Esophagus muscularis mucosa (tissue), 4 donors: ENCODE measurements around the gene TRAK1.

Experiments
- CTCF ChIP-seq, 3 experiments: fragments of 200-600 bp in 2 of 3; fragments of 450-650 bp in 1 of 3; sonication (generic) in 2 of 3; IDR thresholded peaks; one replicate each; pipeline ENCODE4 v1.5.1; 2017 to 2019; ENCODE audit warnings: antibody characterized with exemption in 3 of 3, mild to moderate bottlenecking in 2 of 3, moderate library complexity in 1 of 3
- EP300 ChIP-seq: sonication (generic); formaldehyde crosslinking; IDR thresholded peaks from one replicate; pipeline ENCODE4 v1.6.1; 2017; ENCODE audit warnings: antibody characterized with exemption
- POLR2A ChIP-seq: fragments of 450-650 bp; IDR thresholded peaks from one replicate; pipeline ENCODE4 v1.6.1; 2017; ENCODE audit warnings: antibody characterized with exemption, moderate library complexity, mild to moderate bottlenecking, low read depth
- POLR2AphosphoS5 ChIP-seq, 2 donors: sonication (generic); formaldehyde crosslinking; IDR thresholded peaks; one replicate each; pipeline ENCODE4 v1.6.1; 2017; ENCODE audit warnings: antibody characterized with exemption in 2 of 2

- no peak for TF ChIP-seq POLR2AphosphoS5 (IDR thresholded peaks at IDR 0.05)
- TF ChIP-seq CTCF (IDR thresholded peaks at IDR 0.05) = no peak
- TF ChIP-seq POLR2A = no peak
- TF ChIP-seq EP300 = no peak
Observed at GRCh38 chr3:42050126-42050525, 41.0 kb upstream of the TRAK1 start.
